A673 (cell line): Measurements from ENCODE around the gene VPS72. TPM values are rescaled to one million over a fixed set of nuclear protein-coding genes. Genes with fewer than 3 reads are reported as not detected.

Source experiments
- BruUV-seq: library from RNA; stranded (reverse); fragments of 400-500 nt; replicated peaks from 2 replicates; lab custom pipeline; 2021; lab: Mats Ljungman, UMichigan
- CTCF ChIA-PET: fragments of 300-600 bp; sonication (Branson Sonifier 250); formaldehyde crosslinking; loops from one replicate; lab custom pipeline; 2022; ENCODE audit warnings: antibody characterized with exemption; lab: Charles Lee
- POLR2A ChIA-PET: fragments of 300-600 bp; sonication (Branson Sonifier 250); formaldehyde crosslinking; loops from one replicate; lab custom pipeline; 2022; ENCODE audit warnings: antibody characterized with exemption; ENCODE audit not compliant: low non-redundant PET; lab: Charles Lee
- DNase-seq: peaks from one replicate; pipeline ENCODE4 v3.0.0-alpha.2; 2015; ENCODE audit warnings: low spot score
- H3K27ac ChIP-seq: fragments of 200-600 bp; sonication (generic); 2 replicates; pipeline ENCODE4 v1.5.1; 2016; ENCODE audit warnings: mixed run types, low read depth, mild to moderate bottlenecking, mixed read lengths, antibody characterized with exemption, low read length; ENCODE audit not compliant: poor library complexity, severe bottlenecking
- H3K27me3 ChIP-seq: fragments of 200-600 bp; sonication (generic); replicated peaks from 2 replicates; pipeline ENCODE4 v1.6.1; 2017; ENCODE audit warnings: mixed run types, low read depth, mild to moderate bottlenecking, mixed read lengths, antibody characterized with exemption, low read length; ENCODE audit not compliant: insufficient read depth, poor library complexity
- H3K36me3 ChIP-seq: fragments of 200-600 bp; sonication (generic); 2 replicates; pipeline ENCODE4 v1.6.1; 2016; ENCODE audit warnings: mixed run types, mild to moderate bottlenecking, mixed read lengths, antibody characterized with exemption, low read length; ENCODE audit not compliant: insufficient read depth, poor library complexity, severe bottlenecking
- H3K4me1 ChIP-seq: fragments of 200-600 bp; sonication (generic); 2 replicates; pipeline ENCODE4 v1.6.1; 2017; ENCODE audit warnings: mixed run types, mild to moderate bottlenecking, mixed read lengths, antibody characterized with exemption, low read length; ENCODE audit not compliant: insufficient read depth, poor library complexity, severe bottlenecking
- H3K4me3 ChIP-seq: fragments of 200-600 bp; sonication (generic); 2 replicates; pipeline ENCODE4 v1.5.1; 2016; ENCODE audit warnings: low read depth, mixed run types, mild to moderate bottlenecking, mixed read lengths, low read length; ENCODE audit not compliant: poor library complexity, severe bottlenecking
- H3K9me3 ChIP-seq: fragments of 200-600 bp; sonication (generic); 2 replicates; pipeline ENCODE4 v1.6.1; 2016; ENCODE audit warnings: mixed run types, low read depth, mild to moderate bottlenecking, mixed read lengths, antibody characterized with exemption, low read length; ENCODE audit not compliant: poor library complexity, severe bottlenecking
- CTCF ChIP-seq: fragments of 300-800, 200-600 bp; sonication (generic); conservative IDR thresholded peaks from 2 replicates; pipeline ENCODE4 v1.5.1; 2017; ENCODE audit warnings: low read depth, mild to moderate bottlenecking, antibody characterized with exemption, low read length, moderate library complexity, mixed read lengths
- EZH2 ChIP-seq: fragments of 200-600 bp; sonication (generic); IDR thresholded peaks from 2 replicates; pipeline ENCODE4 v1.6.1; 2017; ENCODE audit warnings: borderline replicate concordance, low read depth, mild to moderate bottlenecking, mixed read lengths, antibody characterized with exemption, low read length; ENCODE audit not compliant: poor library complexity, severe bottlenecking
- intact Hi-C: fragments of 100-400 bp; cut with micrococcal nuclease; formaldehyde crosslinking; loops from one replicate; pipeline ENCODE4 v1.10.0; 2022; ENCODE audit not compliant: unreplicated experiment
- total RNA-seq: library from RNA; stranded (reverse); gene quantifications from 2 replicates; pipeline ENCODE4 v1.2.3, GENCODE V29; 2021

VPS72 gene
- total RNA-seq, 1 experiment from 2014 or later = 113 TPM

GRCh38 chr1:151158751-151159251, 31.2 kb downstream of the VPS72 start:
- no peaks in the 10 kb centered on the region for H3K4me1 ChIP-seq
- POLR2A ChIA-PET = no interaction called here
- no TSS peak for BruUV-seq
- no peak overlapping the region for H3K4me3 ChIP-seq
- H3K9me3 ChIP-seq = no peaks in the 10 kb centered on the region
- no peak overlapping the region for H3K27ac ChIP-seq
- intact Hi-C loops = loop anchor here (10.0 kb wide), 1 partner anchor 134 kb away; no protein-coding TSS in a partner anchor
- no peaks in the 10 kb centered on the region for H3K27me3 ChIP-seq
- H3K36me3 ChIP-seq = peaks cover 3% of the 10 kb centered on the region
- no peak for DNase-seq
- TF ChIP-seq EZH2 (no peak), CTCF (no peak)
- CTCF ChIA-PET = interaction anchor here (0.6 kb wide), 1 partner anchor 60 kb away, joined by 3 read pairs; no protein-coding TSS in a partner anchor

- peaks cover 3% of the 10 kb centered on the region for H3K36me3 ChIP-seq
- no peaks in the 10 kb centered on the region for H3K9me3 ChIP-seq
- H3K27me3 ChIP-seq = no peaks in the 10 kb centered on the region
- no peaks in the 10 kb centered on the region for H3K4me1 ChIP-seq
- POLR2A ChIA-PET = no interaction called here
- CTCF ChIA-PET = interaction anchor here (3.7 kb wide), 1 partner anchor 58 kb away, joined by 21 read pairs; no protein-coding TSS in a partner anchor
- TF ChIP-seq EZH2 (no peak), CTCF (no peak)
- H3K27ac ChIP-seq = no peak overlapping the region
- H3K4me3 ChIP-seq = no peak overlapping the region
- DNase-seq = no peak
- intact Hi-C loops = loop anchor here (10.0 kb wide), 1 partner anchor 134 kb away; no protein-coding TSS in a partner anchor
- no TSS peak for BruUV-seq
Observed at GRCh38 chr1:151158326-151158725, 31.7 kb downstream of the VPS72 start.

GRCh38 chr1:151157067-151157531, 32.9 kb downstream of the VPS72 start:
- BruUV-seq = no TSS peak
- Histone ChIP-seq H3K9me3 (no peaks in the 10 kb centered on the region), H3K27me3 (no peaks in the 10 kb centered on the region), H3K36me3 (peaks cover 3% of the 10 kb centered on the region), H3K27ac (no peak overlapping the region), H3K4me1 (no peaks in the 10 kb centered on the region), H3K4me3 (no peak overlapping the region)
- ChIA-PET CTCF (interaction anchor here (3.7 kb wide), 1 partner anchor 57 kb away, joined by 21 read pairs; no protein-coding TSS in a partner anchor), POLR2A (no interaction called here)
- TF ChIP-seq CTCF (no peak), EZH2 (no peak)
- intact Hi-C loops = loop anchor here (2.0 to 10.0 kb wide), 2 partner anchors 58 to 132 kb away; no protein-coding TSS in a partner anchor
- no peak for DNase-seq
